Stomach (tissue), 9 donors: ENCODE results near the gene EEFSEC. TPM values are rescaled to one million over a fixed set of nuclear protein-coding genes. Genes with fewer than 3 reads are reported as not detected.

Source experiments
- DNase-seq, 2 donors: peaks; one replicate each; pipeline versions ENCODE4 v3.0.0 to v3.0.0-alpha.2; 2013 to 2019
- H3K27ac ChIP-seq, 5 donors: fragments of 200-600 bp in 4 of 5; sonication (generic) in 4 of 5; one replicate each; pipeline ENCODE4 v1.5.1; 2013 to 2019; ENCODE audit warnings: mild to moderate bottlenecking in 1 of 5, moderate library complexity in 1 of 5
- H3K27me3 ChIP-seq, 3 donors: fragments of 200-600 bp; sonication (generic); one replicate each; pipeline ENCODE4 v1.5.1; 2017 to 2019; ENCODE audit warnings: mixed run types in 1 of 3
- H3K36me3 ChIP-seq, 4 donors: fragments of 200-600 bp; sonication (generic); 1 replicate in 3 of 4; 2 replicates in 1 of 4; pipeline ENCODE4 v1.5.1; 2016 to 2019
- H3K4me1 ChIP-seq, 4 donors: fragments of 200-600 bp; sonication (generic); one replicate each; pipeline ENCODE4 v1.5.1; 2016 to 2019
- H3K4me3 ChIP-seq, 4 donors: fragments of 200-600 bp; sonication (generic) in 3 of 4; one replicate each; pipeline ENCODE4 v1.5.1; 2016 to 2019; ENCODE audit warnings: mild to moderate bottlenecking in 1 of 4
- H3K9me3 ChIP-seq, 4 donors: fragments of 200-600 bp; sonication (generic); one replicate each; pipeline ENCODE4 v1.5.1; 2016 to 2019
- EP300 ChIP-seq: sonication (generic); formaldehyde crosslinking; IDR thresholded peaks from one replicate; pipeline ENCODE4 v1.6.1; 2017; ENCODE audit warnings: antibody characterized with exemption
- POLR2A ChIP-seq, 4 donors: fragments of 450-650 bp; IDR thresholded peaks; one replicate each; pipeline ENCODE4 v1.6.1; 2016; ENCODE audit warnings: antibody characterized with exemption in 4 of 4, control low read depth in 2 of 4, mild to moderate bottlenecking in 1 of 4, moderate library complexity in 1 of 4
- POLR2AphosphoS5 ChIP-seq, 3 donors: sonication (generic); formaldehyde crosslinking; IDR thresholded peaks; one replicate each; pipeline ENCODE4 v1.6.1; 2016; ENCODE audit warnings: antibody characterized with exemption in 3 of 3
- WGBS, 5 donors: extraction: QIAGEN DNeasy Blood & Tissue Kit in 3 of 5; methylation state at CpG; one replicate each; pipeline versions ENCODE4 v1.1.5 to v1.1.7; 2013 to 2018; 5-methylcytosine and 5-hydroxymethylcytosine counted together
- intact Hi-C: fragments of 100-400 bp; cut with DNase I; formaldehyde crosslinking; loops from one replicate; pipeline ENCODE4 v1.15.1; 2023; ENCODE audit warnings: low total_unique reads
- polyA plus RNA-seq, 3 donors: library from polyadenylated mRNA; stranded (reverse); fragments of 200-250 nt; gene quantifications; one replicate each; pipeline ENCODE4 v1.2.3, GENCODE V29; 2013
- total RNA-seq, 5 donors: library from RNA; depleted of rRNA; stranded (reverse); fragments of >200 nt; gene quantifications; one replicate each; pipeline versions ENCODE4 v1.1.0 to v1.2.3, GENCODE V29; 2014 to 2016
- TF ChIP-seq, protein P1 (sequence below), 7 experiments: fragments of 450-650 bp in 4 of 7; fragments of 200-600 bp in 3 of 7; sonication (generic) in 3 of 7; IDR thresholded peaks; one replicate each; pipeline ENCODE4 v1.5.1; 2016 to 2019; ENCODE audit warnings: antibody characterized with exemption in 7 of 7, control low read depth in 2 of 7, mild to moderate bottlenecking in 1 of 7
- donor health status: healthy with polysubstance abuse.
- donor health status: Bipolar disorder and iron deficiency.
- donor health status: healthy.

EEFSEC gene
- total and polyA plus RNA-seq, 8 donors, result 5.0 to 39.1 (median 13.2) TPM

DNA sequence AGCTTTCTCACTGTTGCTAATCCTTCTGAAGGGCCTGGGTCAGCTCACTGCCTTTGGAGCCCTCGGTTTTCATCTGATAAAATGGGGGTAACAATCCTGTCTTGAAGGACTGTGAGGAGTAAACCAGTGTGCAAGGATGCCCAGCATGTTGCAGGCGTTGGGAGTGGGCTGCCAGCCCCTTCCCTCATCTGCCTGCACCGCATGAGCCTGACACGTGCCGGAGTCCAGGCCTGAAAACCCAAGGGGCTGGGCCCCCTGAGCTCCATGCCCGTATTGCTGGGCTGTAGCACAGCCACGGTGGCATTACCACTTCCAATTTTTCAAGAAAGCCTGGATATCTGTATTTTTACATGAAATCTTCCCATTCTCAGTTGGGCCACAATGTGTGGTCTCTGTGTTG, 215.3 kb downstream of the EEFSEC start:
- DNase-seq, result no peak

GRCh38 chr3:128369121-128369703, 215.9 kb downstream of the EEFSEC start:
- WGBS, 5 donors, result 84 to 94% (median 88%) methylated on average over 2 of the region's 2 CpGs
- peaks cover 0 to 21% (median 0%) of the 10 kb centered on the region in 4 donors for H3K4me1 ChIP-seq
- no peak overlapping the region for H3K4me3 ChIP-seq
- intact Hi-C loops, result no loop called here
- no peak overlapping the region for H3K27ac ChIP-seq
- H3K27me3 ChIP-seq, result no peaks in the 10 kb centered on the region
- H3K36me3 ChIP-seq, result peaks cover 0 to 27% (median 14%) of the 10 kb centered on the region in 4 donors
- no peak for TF ChIP-seq EP300
- TF ChIP-seq, protein P1, sequence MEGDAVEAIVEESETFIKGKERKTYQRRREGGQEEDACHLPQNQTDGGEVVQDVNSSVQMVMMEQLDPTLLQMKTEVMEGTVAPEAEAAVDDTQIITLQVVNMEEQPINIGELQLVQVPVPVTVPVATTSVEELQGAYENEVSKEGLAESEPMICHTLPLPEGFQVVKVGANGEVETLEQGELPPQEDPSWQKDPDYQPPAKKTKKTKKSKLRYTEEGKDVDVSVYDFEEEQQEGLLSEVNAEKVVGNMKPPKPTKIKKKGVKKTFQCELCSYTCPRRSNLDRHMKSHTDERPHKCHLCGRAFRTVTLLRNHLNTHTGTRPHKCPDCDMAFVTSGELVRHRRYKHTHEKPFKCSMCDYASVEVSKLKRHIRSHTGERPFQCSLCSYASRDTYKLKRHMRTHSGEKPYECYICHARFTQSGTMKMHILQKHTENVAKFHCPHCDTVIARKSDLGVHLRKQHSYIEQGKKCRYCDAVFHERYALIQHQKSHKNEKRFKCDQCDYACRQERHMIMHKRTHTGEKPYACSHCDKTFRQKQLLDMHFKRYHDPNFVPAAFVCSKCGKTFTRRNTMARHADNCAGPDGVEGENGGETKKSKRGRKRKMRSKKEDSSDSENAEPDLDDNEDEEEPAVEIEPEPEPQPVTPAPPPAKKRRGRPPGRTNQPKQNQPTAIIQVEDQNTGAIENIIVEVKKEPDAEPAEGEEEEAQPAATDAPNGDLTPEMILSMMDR (IDR thresholded peaks at IDR 0.05), result no peak
- TF ChIP-seq POLR2A (IDR thresholded peaks at IDR 0.05), result no peak
- TF ChIP-seq POLR2AphosphoS5 (IDR thresholded peaks at IDR 0.05), result no peak
- DNase-seq, result no peak
- no peaks in the 10 kb centered on the region for H3K9me3 ChIP-seq

More for the DNA sequence above, 215.3 kb downstream of the EEFSEC start:
- intact Hi-C loops, result no loop called here
- 89 to 91% (median 91%) methylated on average over 7 of the region's 7 CpGs for WGBS, 5 donors
- no peak overlapping the region for H3K27ac ChIP-seq
- TF ChIP-seq, protein P1 (IDR thresholded peaks at IDR 0.05), result no peak
- no peak for TF ChIP-seq POLR2AphosphoS5 (IDR thresholded peaks at IDR 0.05)
- TF ChIP-seq EP300, result no peak
- no peak for TF ChIP-seq POLR2A (IDR thresholded peaks at IDR 0.05)
- H3K9me3 ChIP-seq, result no peaks in the 10 kb centered on the region
- H3K4me1 ChIP-seq, result peaks cover 0 to 21% (median 0%) of the 10 kb centered on the region in 4 donors
- H3K36me3 ChIP-seq, result peaks cover 0 to 27% (median 14%) of the 10 kb centered on the region in 4 donors
- no peaks in the 10 kb centered on the region for H3K27me3 ChIP-seq
- no peak overlapping the region for H3K4me3 ChIP-seq

GRCh38 chr3:128369881-128370642, 216.8 kb downstream of the EEFSEC start:
- no peaks in the 10 kb centered on the region for H3K9me3 ChIP-seq
- TF ChIP-seq POLR2AphosphoS5 (IDR thresholded peaks at IDR 0.05) (no peak), EP300 (no peak), POLR2A (IDR thresholded peaks at IDR 0.05) (no peak)
- TF ChIP-seq, protein P1 (IDR thresholded peaks at IDR 0.05), result no peak
- peaks cover 0 to 24% (median 14%) of the 10 kb centered on the region in 4 donors for H3K36me3 ChIP-seq
- H3K27ac ChIP-seq, result no peak overlapping the region
- no peak for DNase-seq
- H3K4me1 ChIP-seq, result peaks cover 0 to 21% (median 0%) of the 10 kb centered on the region in 4 donors
- H3K27me3 ChIP-seq, result no peaks in the 10 kb centered on the region
- H3K4me3 ChIP-seq, result no peak overlapping the region
- WGBS, 5 donors, result 88 to 94% (median 93%) methylated on average over 9 to 10 of the region's 10 CpGs
- intact Hi-C loops, result no loop called here

- 84 to 95% (median 89%) methylated on average over 3 to 5 of the region's 5 CpGs for WGBS, 5 donors
- intact Hi-C loops, result no loop called here
- TF ChIP-seq, protein P1 (IDR thresholded peaks at IDR 0.05), result no peak
- TF ChIP-seq EP300, result no peak
- no peak for TF ChIP-seq POLR2A (IDR thresholded peaks at IDR 0.05)
- TF ChIP-seq POLR2AphosphoS5 (IDR thresholded peaks at IDR 0.05), result no peak
- Histone ChIP-seq H3K27me3 (no peaks in the 10 kb centered on the region), H3K27ac (no peak overlapping the region), H3K36me3 (peaks cover 0 to 26% (median 12%) of the 10 kb centered on the region in 4 donors), H3K9me3 (no peaks in the 10 kb centered on the region), H3K4me1 (peaks cover 0 to 15% (median 0%) of the 10 kb centered on the region in 4 donors), H3K4me3 (no peak overlapping the region)
- DNase-seq, result no peak
Measured at GRCh38 chr3:128372281-128372680, 219.0 kb downstream of the EEFSEC start.
